ENCODE measurements around the gene FBXO22. TPM values are rescaled to one million over a fixed set of nuclear protein-coding genes. Genes with fewer than 3 reads are reported as not detected.

The FBXO22 gene
- total and polyA plus RNA-seq, 2 experiments from 2014 or later, result 40.3 to 49.3 TPM

GRCh38 chr15:75928680-75929608, 25.3 kb downstream of the FBXO22 start:
- Histone ChIP-seq H3K27ac (no peak overlapping the region), H4K20me1 (ENCODE audit: insufficient read depth, poor library complexity, severe bottlenecking) (no peaks in the 10 kb centered on the region), H3K79me2 (peaks cover 20% of the 10 kb centered on the region), H3K4me1 (ENCODE audit: insufficient read depth) (no peaks in the 10 kb centered on the region), H3K4me3 (no peak overlapping the region), H3K9me2 (replicated peaks; ENCODE audit: insufficient read depth) (no peaks in the 10 kb centered on the region), H3K27me3 (no peaks in the 10 kb centered on the region), H3K9me3 (ENCODE audit: low read depth) (no peaks in the 10 kb centered on the region), H3K36me3 (replicated peaks; ENCODE audit: insufficient read depth, low read depth) (no peaks in the 10 kb centered on the region), H3K4me2 (no peak overlapping the region), H2AFZ (no peak overlapping the region)
- TF ChIP-seq EZH2phosphoT487 (IDR thresholded peaks at IDR 0.05; ENCODE audit: low read depth, severe bottlenecking, unreplicated experiment) (no peak), CTCF (IDR thresholded peaks at IDR 0.05; ENCODE audit: poor library complexity) (peak; percentile 48)
- peak; percentile 58 for DNase-seq (ENCODE audit: low spot score)
- WGBS (ENCODE audit: low lambda C conversion rate, missing lambda C conversion rate), result 64% methylated on average over 9 of the region's 9 CpGs

- peaks cover 13% of the 10 kb centered on the region for H3K79me2 ChIP-seq
- no peak overlapping the region for H3K4me3 ChIP-seq
- WGBS (ENCODE audit: low lambda C conversion rate, missing lambda C conversion rate), result 95% methylated on average over 5 of the region's 5 CpGs
- H2AFZ ChIP-seq, result no peak overlapping the region
- no peaks in the 10 kb centered on the region for H3K9me3 ChIP-seq (ENCODE audit: low read depth)
- H3K4me2 ChIP-seq, result no peak overlapping the region
- no peak for DNase-seq (ENCODE audit: low spot score)
- no peaks in the 10 kb centered on the region for H3K9me2 ChIP-seq (replicated peaks; ENCODE audit: insufficient read depth)
- H3K27ac ChIP-seq, result no peak overlapping the region
- TF ChIP-seq CTCF (IDR thresholded peaks at IDR 0.05; ENCODE audit: poor library complexity) (no peak), EZH2phosphoT487 (IDR thresholded peaks at IDR 0.05; ENCODE audit: low read depth, severe bottlenecking, unreplicated experiment) (no peak)
- no peaks in the 10 kb centered on the region for H4K20me1 ChIP-seq (ENCODE audit: insufficient read depth, poor library complexity, severe bottlenecking)
- no peaks in the 10 kb centered on the region for H3K36me3 ChIP-seq (replicated peaks; ENCODE audit: insufficient read depth, low read depth)
- no peaks in the 10 kb centered on the region for H3K4me1 ChIP-seq (ENCODE audit: insufficient read depth)
- H3K27me3 ChIP-seq, result no peaks in the 10 kb centered on the region
These were observed 26.3 kb downstream of the FBXO22 start for GRCh38 chr15:75929799-75930565.

- Histone ChIP-seq H3K27ac (no peak overlapping the region), H3K4me3 (no peak overlapping the region), H3K79me2 (peaks cover 9% of the 10 kb centered on the region), H3K4me1 (ENCODE audit: insufficient read depth) (no peaks in the 10 kb centered on the region), H3K36me3 (replicated peaks; ENCODE audit: insufficient read depth, low read depth) (no peaks in the 10 kb centered on the region), H2AFZ (no peak overlapping the region), H3K27me3 (no peaks in the 10 kb centered on the region), H3K4me2 (no peak overlapping the region), H3K9me3 (ENCODE audit: low read depth) (no peaks in the 10 kb centered on the region), H3K9me2 (replicated peaks; ENCODE audit: insufficient read depth) (no peaks in the 10 kb centered on the region), H4K20me1 (ENCODE audit: insufficient read depth, poor library complexity, severe bottlenecking) (no peaks in the 10 kb centered on the region)
- TF ChIP-seq EZH2 (IDR thresholded peaks at IDR 0.05; ENCODE audit: borderline replicate concordance) (no peak), CTCF (IDR thresholded peaks at IDR 0.05; ENCODE audit: poor library complexity) (no peak)
- 92% methylated on average over 2 of the region's 2 CpGs for WGBS (ENCODE audit: low lambda C conversion rate, missing lambda C conversion rate)
- no peak for DNase-seq (ENCODE audit: low spot score)
These were observed 27.2 kb downstream of the FBXO22 start for GRCh38 chr15:75930866-75931265.

Measured in hepatocyte (in vitro differentiated cells).